GM23248 (cell line): ENCODE data around the gene TBC1D8. TPM values are rescaled to one million over a fixed set of nuclear protein-coding genes. Genes with fewer than 3 reads are reported as not detected.

Experiments used
- DNase-seq: peaks from one replicate; pipeline ENCODE4 v3.0.0-alpha.2; 2015
- H2AFZ ChIP-seq: fragments of 200-600 bp; sonication (generic); 2 replicates; pipeline ENCODE4 v1.6.1; 2016; ENCODE audit warnings: antibody characterized with exemption
- H3F3A ChIP-seq: fragments of 200-600 bp; sonication (generic); 2 replicates; pipeline ENCODE4 v1.6.1; 2016; ENCODE audit warnings: mild to moderate bottlenecking, antibody characterized with exemption, mixed run types; ENCODE audit not compliant: insufficient read depth
- H3K27ac ChIP-seq: fragments of 200-600 bp; sonication (generic); 2 replicates; pipeline ENCODE4 v1.5.1; 2016; ENCODE audit warnings: mild to moderate bottlenecking
- H3K27me3 ChIP-seq: fragments of 200-600 bp; sonication (generic); replicated peaks from 2 replicates; pipeline ENCODE4 v1.6.1; 2016; ENCODE audit warnings: mild to moderate bottlenecking; ENCODE audit not compliant: insufficient read depth
- H3K36me3 ChIP-seq: fragments of 200-600 bp; sonication (generic); 2 replicates; pipeline ENCODE4 v1.6.1; 2016; ENCODE audit warnings: low read depth, mild to moderate bottlenecking
- H3K4me1 ChIP-seq: fragments of 200-600 bp; sonication (generic); 2 replicates; pipeline ENCODE4 v1.6.1; 2016; ENCODE audit warnings: mild to moderate bottlenecking; ENCODE audit not compliant: insufficient read depth
- H3K4me2 ChIP-seq: fragments of 200-600 bp; sonication (generic); one replicate; pipeline ENCODE4 v1.6.1; 2016; ENCODE audit warnings: mild to moderate bottlenecking; ENCODE audit not compliant: unreplicated experiment
- H3K4me3 ChIP-seq: fragments of 200-600 bp; sonication (generic); 2 replicates; pipeline ENCODE4 v1.5.1; 2016; ENCODE audit warnings: mild to moderate bottlenecking
- H3K79me2 ChIP-seq: fragments of 200-600 bp; sonication (generic); 2 replicates; pipeline ENCODE4 v1.6.1; 2016; ENCODE audit warnings: mild to moderate bottlenecking; ENCODE audit not compliant: insufficient read depth
- H3K9ac ChIP-seq: fragments of 200-600 bp; sonication (generic); 2 replicates; pipeline ENCODE4 v1.6.1; 2016; ENCODE audit warnings: mild to moderate bottlenecking
- H3K9me2 ChIP-seq: fragments of 200-600 bp; sonication (generic); 2 replicates; pipeline ENCODE4 v1.6.1; 2016; ENCODE audit warnings: mixed run types, mild to moderate bottlenecking, moderate library complexity; ENCODE audit not compliant: insufficient read depth
- H3K9me3 ChIP-seq: fragments of 200-600 bp; sonication (generic); one replicate; pipeline ENCODE4 v1.6.1; 2017; ENCODE audit warnings: low read depth
- H4K20me1 ChIP-seq: fragments of 200-600 bp; sonication (generic); 2 replicates; pipeline ENCODE4 v1.6.0; 2016; ENCODE audit not compliant: insufficient read depth
- EZH2 ChIP-seq: fragments of 200-600 bp; sonication (generic); IDR thresholded peaks from 2 replicates; pipeline ENCODE4 v1.6.1; 2018; ENCODE audit warnings: antibody characterized with exemption, mild to moderate bottlenecking; ENCODE audit not compliant: insufficient read depth, poor library complexity, severe bottlenecking
- EZH2phosphoT487 ChIP-seq: fragments of 200-600 bp; sonication (generic); IDR thresholded peaks from 2 replicates; pipeline ENCODE4 v1.6.1; 2018; ENCODE audit warnings: antibody characterized with exemption, moderate library complexity, mild to moderate bottlenecking, low read depth; ENCODE audit not compliant: insufficient read depth
- WGBS, 2 experiments: methylation state at CpG; one replicate each; pipeline ENCODE4 v1.1.6; 2015 to 2017; ENCODE audit warnings: low lambda C conversion rate in 2 of 2, low coverage in 1 of 2; ENCODE audit errors: missing lambda C conversion rate in 2 of 2; 5-methylcytosine and 5-hydroxymethylcytosine counted together
- in situ Hi-C: fragments of 300-500 bp; cut with MboI; formaldehyde crosslinking; loops from 2 replicates; pipeline ENCODE4 v1.15.0; 2020
- polyA plus RNA-seq: library from polyadenylated mRNA; unstranded; fragments of >200 nt; fragmentation: Nextera tagmentation; extraction: Ambion mirVana; gene quantifications from 2 replicates; pipeline ENCODE4 v1.2.1, GENCODE V29; 2016
- total RNA-seq: library from RNA; depleted of rRNA; stranded (reverse); fragments of >200 nt; shearing (Covaris generic); gene quantifications from 2 replicates; pipeline ENCODE4 v1.2.3, GENCODE V29; 2014

TBC1D8 gene
- total and polyA plus RNA-seq, 2 experiments from 2014 or later: 2.5 to 2.6 TPM

- 70 to 73% methylated on average over 9 of the region's 9 CpGs for WGBS, 2 experiments
These were observed 2.0 kb upstream of the TBC1D8 start for GRCh38 chr2:101153077-101153707.

GRCh38 chr2:101152272-101153076, 1.3 kb upstream of the TBC1D8 start:
- Histone ChIP-seq H2AFZ (peak overlapping the region; percentile 94), H3K9me3 (no peaks in the 10 kb centered on the region), H3K9me2 (no peaks in the 10 kb centered on the region), H3K79me2 (peaks cover 14% of the 10 kb centered on the region; the same call in 1 of the 2 replicates), H3K36me3 (no peaks in the 10 kb centered on the region), H3K27ac (no peak overlapping the region), H3K4me1 (peaks cover 15% of the 10 kb centered on the region; the same call in 1 of the 2 replicates), H3K27me3 (no peaks in the 10 kb centered on the region; the same call in 1 of the 2 replicates), H3K4me2 (peak overlapping the region; percentile 90), H3K9ac (peak overlapping the region; percentile 66), H3K4me3 (peak overlapping the region; percentile 76), H4K20me1 (no peaks in the 10 kb centered on the region), H3F3A (0 out of 2 replicates have a peak, but pooled peaks cover 9% of the 10 kb centered on the region)
- in situ Hi-C loops: no loop called here
- TF ChIP-seq EZH2 (no peak), EZH2phosphoT487 (no peak)
- WGBS, 2 experiments: 6 to 7% methylated on average over 21 of the region's 21 CpGs
- peak; percentile 61 for DNase-seq

More at GRCh38 chr2:101153077-101153707, 2.0 kb upstream of the TBC1D8 start:
- TF ChIP-seq EZH2phosphoT487: no peak
- TF ChIP-seq EZH2: no peak
- no peak overlapping the region for H2AFZ ChIP-seq
- H3K27me3 ChIP-seq: no peaks in the 10 kb centered on the region; the same call in 1 of the 2 replicates
- H3K36me3 ChIP-seq: no peaks in the 10 kb centered on the region
- no peaks in the 10 kb centered on the region for H4K20me1 ChIP-seq
- peaks cover 14% of the 10 kb centered on the region; the same call in 1 of the 2 replicates for H3K79me2 ChIP-seq
- no peak overlapping the region for H3K4me3 ChIP-seq
- no peak overlapping the region for H3K4me2 ChIP-seq
- H3K9ac ChIP-seq: no peak overlapping the region
- no peaks in the 10 kb centered on the region for H3K9me2 ChIP-seq
- H3K4me1 ChIP-seq: peaks cover 15% of the 10 kb centered on the region; the same call in 1 of the 2 replicates
- no peaks in the 10 kb centered on the region for H3K9me3 ChIP-seq
- in situ Hi-C loops: no loop called here
- no peak for DNase-seq
- H3F3A ChIP-seq: 0 out of 2 replicates have a peak, but pooled peaks cover 9% of the 10 kb centered on the region
- no peak overlapping the region for H3K27ac ChIP-seq

GRCh38 chr2:101151859-101152271, 683 bp upstream of the TBC1D8 start:
- Histone ChIP-seq H3K9me3 (no peaks in the 10 kb centered on the region), H3K36me3 (no peaks in the 10 kb centered on the region), H3K9ac (peak overlapping the region; percentile 66), H3K4me2 (peak overlapping the region; percentile 90), H3K9me2 (no peaks in the 10 kb centered on the region), H3K4me1 (peaks cover 15% of the 10 kb centered on the region; the same call in 1 of the 2 replicates), H3K27me3 (no peaks in the 10 kb centered on the region; the same call in 1 of the 2 replicates), H3K4me3 (peak overlapping the region; percentile 76), H2AFZ (peak overlapping the region; percentile 94), H3K27ac (peak overlapping the region; percentile 7; the same call in 1 of the 2 replicates), H3F3A (0 out of 2 replicates have a peak, but pooled peaks cover 9% of the 10 kb centered on the region), H4K20me1 (no peaks in the 10 kb centered on the region), H3K79me2 (peaks cover 14% of the 10 kb centered on the region; the same call in 1 of the 2 replicates)
- TF ChIP-seq EZH2: no peak
- no peak for TF ChIP-seq EZH2phosphoT487
- 1 to 3% methylated on average over 14 of the region's 14 CpGs for WGBS, 2 experiments
- in situ Hi-C loops: no loop called here
- no peak for DNase-seq
